ENCODE results near the gene PHYKPL. TPM values are rescaled to one million over a fixed set of nuclear protein-coding genes. Genes with fewer than 3 reads are reported as not detected.

Gene PHYKPL
- total and polyA plus RNA-seq, 2 of the 4 experiments (the other 2 are of a cell fraction), result 10.0 to 24.5 TPM

GRCh38 chr5:178163772-178164735 is 68.5 kb downstream of the PHYKPL start (continued):
- TF ChIP-seq FOS (IDR thresholded peaks at IDR 0.05; ENCODE audit: low read depth, low read length), result no peak

GRCh38 chr5:178162481-178162880 is 70.1 kb downstream of the PHYKPL start:
- no peaks in the 10 kb centered on the region for H4K20me1 ChIP-seq (ENCODE audit: insufficient read depth, low read length)
- H2AFZ ChIP-seq (replicated peaks; ENCODE audit: low read length, poor library complexity), result no peak overlapping the region
- no peak overlapping the region for H2BK15ac ChIP-seq (ENCODE audit: low read depth, low read length)
- no peaks in the 10 kb centered on the region for H3K9me1 ChIP-seq (ENCODE audit: insufficient read depth, low read length)
- no peak for DNase-seq
- H3K4me3 ChIP-seq (ENCODE audit: insufficient read depth, low read depth, low read length), result no peak overlapping the region
- dilution Hi-C loops (cut with HindIII; ENCODE audit: low sequenced_read_pairs, unreplicated experiment) (no loop called here), in situ Hi-C loops (cut with MboI; ENCODE audit: low sequenced_read_pairs) (loop anchor here (25.0 kb wide), 1 partner anchor 225 kb away; no protein-coding TSS in a partner anchor), intact Hi-C loops (cut with micrococcal nuclease) (loop anchor here (10.0 kb wide), 1 partner anchor 558 kb away; the partner anchor contains the start of gene B4GALT7)
- no peak for ATAC-seq (ENCODE audit: low read depth)
- no peak overlapping the region for H2AK5ac ChIP-seq (ENCODE audit: low read depth, low read length)
- H3K18ac ChIP-seq (ENCODE audit: low read depth, low read length), result no peak overlapping the region
- no peak overlapping the region for H3K27ac ChIP-seq (ENCODE audit: insufficient read depth, low read length)
- H3K4me1 ChIP-seq (ENCODE audit: control insufficient read depth, insufficient read depth, low read length), result no peaks in the 10 kb centered on the region
- H2AK9ac ChIP-seq (replicated peaks; ENCODE audit: low read depth, low read length, poor library complexity), result no peak overlapping the region
- peaks cover 38% of the 10 kb centered on the region for H3K27me3 ChIP-seq (ENCODE audit: control insufficient read depth, insufficient read depth, low read length)
- H2BK20ac ChIP-seq (ENCODE audit: low read depth, low read length), result no peak overlapping the region
- ChIA-PET CTCF (no interaction called here), POLR2A (ENCODE audit: unreplicated experiment) (no interaction called here)
- no peak overlapping the region for H3K23ac ChIP-seq (ENCODE audit: low read depth, low read length)
- no peak overlapping the region for H2BK120ac ChIP-seq (ENCODE audit: low read depth, low read length)
- H3K56ac ChIP-seq (ENCODE audit: extremely low read depth, insufficient read depth, low read length), result no peak overlapping the region
- H4K5ac ChIP-seq (ENCODE audit: low read depth, low read length), result no peak overlapping the region
- no peak overlapping the region for H4K91ac ChIP-seq (ENCODE audit: insufficient read depth, low read depth, low read length)
- no peaks in the 10 kb centered on the region for H3K9me3 ChIP-seq (ENCODE audit: control insufficient read depth, insufficient read depth, low read length)
- no peak overlapping the region for H2BK5ac ChIP-seq (ENCODE audit: low read depth, low read length, poor library complexity, severe bottlenecking)
- WGBS, 2 experiments (ENCODE audit: extremely low coverage in 2 of 2, insufficient read length in 1 of 2), result 73% methylated on average over 6 of the region's 9 CpGs; no CpG with 5 or more reads in 1 of the 2 experiments
- H3K14ac ChIP-seq (replicated peaks; ENCODE audit: low read depth, low read length), result no peak overlapping the region
- no peaks in the 10 kb centered on the region for H3K36me3 ChIP-seq (ENCODE audit: control insufficient read depth, insufficient read depth, low read length)
- no peak overlapping the region for H3K9ac ChIP-seq (ENCODE audit: low read depth, low read length)
- no peak overlapping the region for H4K8ac ChIP-seq (ENCODE audit: low read depth in 2 of 2, low read length in 2 of 2)
- no peak overlapping the region for H3K4ac ChIP-seq (ENCODE audit: low read depth, low read length)
- H3K4me2 ChIP-seq (ENCODE audit: low read depth, low read length), result no peak overlapping the region
- BruUV-seq (replicated peaks), result no TSS peak
- no peaks in the 10 kb centered on the region for H3K79me1 ChIP-seq (ENCODE audit: low read depth in 1 of 2, low read length in 2 of 2)
- no peak for TF ChIP-seq MAFK (IDR thresholded peaks at IDR 0.05; ENCODE audit: low read depth, low read length)
- TF ChIP-seq RCOR1 (IDR thresholded peaks at IDR 0.05; ENCODE audit: insufficient replicate concordance, low read length), result no peak
- no peak for TF ChIP-seq MAZ (IDR thresholded peaks at IDR 0.05; ENCODE audit: borderline replicate concordance, low read depth, low read length)
- no peak for TF ChIP-seq SMC3 (IDR thresholded peaks at IDR 0.05; ENCODE audit: low read depth, low read length)
- TF ChIP-seq CTCF (conservative IDR thresholded peaks at IDR 0.05; ENCODE audit: low read depth, low read length), result no peak
- no peak for TF ChIP-seq MXI1 (IDR thresholded peaks at IDR 0.05; ENCODE audit: borderline replicate concordance, low read depth, low read length)
- TF ChIP-seq ELK1 (IDR thresholded peaks at IDR 0.05; ENCODE audit: borderline replicate concordance, low read depth, low read length), result no peak
- TF ChIP-seq CHD1 (IDR thresholded peaks at IDR 0.05; ENCODE audit: low read depth, low read length), result no peak
- no peak for TF ChIP-seq NFE2L2 (IDR thresholded peaks at IDR 0.05; ENCODE audit: low read depth, low read length)
- TF ChIP-seq FOS (IDR thresholded peaks at IDR 0.05; ENCODE audit: low read depth, low read length), result no peak
- TF ChIP-seq USF2 (IDR thresholded peaks at IDR 0.05; ENCODE audit: low read depth, low read length), result no peak

Data from IMR-90 (cell line).